MM.1S (cell line): ENCODE data around the gene CD300A.
"Not testable (repeated sequence)": the region's sequence is repeated elsewhere in the genome, so short reads cannot be mapped to it uniquely, and the experiment has no call there.

Experiments
- DNase-seq: peaks from one replicate; pipeline ENCODE4 v3.0.0-alpha.2; 2015
- H2AFZ ChIP-seq: fragments of 300-600 bp; sonication (generic); 2 replicates; pipeline ENCODE4 v1.6.0; 2016; ENCODE audit warnings: antibody characterized with exemption, low read length
- H3F3A ChIP-seq: fragments of 300-600 bp; sonication (generic); 2 replicates; pipeline ENCODE4 v1.6.1; 2016; ENCODE audit warnings: mild to moderate bottlenecking, antibody characterized with exemption, low read length, moderate library complexity, mixed read lengths; ENCODE audit not compliant: insufficient read depth
- H3K27ac ChIP-seq: fragments of 300-600 bp; sonication (generic); 2 replicates; pipeline ENCODE4 v1.5.1; 2016; ENCODE audit warnings: mild to moderate bottlenecking, low read length
- H3K27me3 ChIP-seq: fragments of 300-600 bp; sonication (generic); replicated peaks from 2 replicates; pipeline ENCODE4 v1.6.0; 2016; ENCODE audit warnings: low read length; ENCODE audit not compliant: insufficient read depth
- H3K36me3 ChIP-seq: fragments of 300-600 bp; sonication (generic); replicated peaks from 2 replicates; pipeline ENCODE4 v1.6.1; 2016; ENCODE audit warnings: mild to moderate bottlenecking, low read length, mixed read lengths; ENCODE audit not compliant: insufficient read depth
- H3K4me1 ChIP-seq: fragments of 300-600 bp; sonication (generic); 2 replicates; pipeline ENCODE4 v1.6.1; 2016; ENCODE audit warnings: low read length, mixed read lengths
- H3K4me2 ChIP-seq: fragments of 300-600 bp; sonication (generic); 2 replicates; pipeline ENCODE4 v1.6.0; 2016; ENCODE audit warnings: low read depth, low read length
- H3K4me3 ChIP-seq: fragments of 300-600 bp; sonication (generic); 2 replicates; pipeline ENCODE4 v1.5.1; 2016; ENCODE audit warnings: low read length, mixed read lengths
- H3K79me2 ChIP-seq: fragments of 300-600 bp; sonication (generic); 2 replicates; pipeline ENCODE4 v1.6.1; 2016; ENCODE audit warnings: mixed run types, low read length, mixed read lengths
- H3K9ac ChIP-seq: fragments of 300-600 bp; sonication (generic); 2 replicates; pipeline ENCODE4 v1.6.1; 2016; ENCODE audit warnings: low read length, mixed read lengths
- H3K9me2 ChIP-seq: fragments of 300-600 bp; sonication (generic); replicated peaks from 2 replicates; pipeline ENCODE4 v1.6.1; 2016; ENCODE audit warnings: mild to moderate bottlenecking, low read length, mixed read lengths; ENCODE audit not compliant: insufficient read depth
- H3K9me3 ChIP-seq: fragments of 300-600 bp; sonication (generic); replicated peaks from 2 replicates; pipeline ENCODE4 v1.6.1; 2016; ENCODE audit warnings: mild to moderate bottlenecking, low read length, mixed read lengths; ENCODE audit not compliant: insufficient read depth
- H4K20me1 ChIP-seq: fragments of 300-600 bp; sonication (generic); 2 replicates; pipeline ENCODE4 v1.6.1; 2016; ENCODE audit warnings: mild to moderate bottlenecking, low read length, moderate library complexity, mixed read lengths; ENCODE audit not compliant: insufficient read depth
- EZH2 ChIP-seq: fragments of 300-600 bp; sonication (generic); optimal IDR thresholded peaks from 2 replicates; pipeline ENCODE3; 2017; ENCODE audit warnings: low read depth, mild to moderate bottlenecking, antibody characterized with exemption, low read length, mixed read lengths
- EZH2phosphoT487 ChIP-seq: fragments of 300-600 bp; sonication (generic); IDR thresholded peaks from 2 replicates; pipeline ENCODE4 v1.6.1; 2018; ENCODE audit warnings: antibody characterized with exemption, low read length
- TF ChIP-seq, protein P1 (sequence below): fragments of 300-600 bp; sonication (generic); IDR thresholded peaks from 2 replicates; pipeline ENCODE4 v1.5.1; 2016; ENCODE audit warnings: antibody characterized with exemption, low read length, mixed read lengths

The CD300A gene

DNA sequence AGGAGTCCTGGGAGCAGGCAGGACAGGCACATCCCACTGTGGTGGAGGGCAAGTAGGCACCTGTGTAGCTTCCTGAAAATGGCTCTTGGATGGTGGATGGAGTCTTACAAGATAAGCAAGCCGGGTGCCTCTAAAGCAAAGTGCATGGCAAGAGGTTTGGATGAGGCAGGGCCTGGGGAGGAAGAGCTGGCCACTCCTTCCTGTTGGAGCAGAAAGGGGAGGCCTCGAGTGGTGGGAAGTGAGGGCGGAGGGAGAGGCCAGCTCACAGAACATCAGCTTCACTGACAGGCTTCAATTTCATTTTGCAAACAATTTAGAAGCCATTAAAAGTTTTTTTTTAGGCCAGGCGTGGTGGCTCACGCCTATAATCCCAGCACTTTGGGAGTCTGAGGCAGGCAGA is 31.0 kb downstream of the CD300A start:
- no peaks in the 10 kb centered on the region for H3K9me2 ChIP-seq
- no peak overlapping the region for H3K27ac ChIP-seq
- H3K4me1 ChIP-seq: no peaks in the 10 kb centered on the region
- H3F3A ChIP-seq: no peaks in the 10 kb centered on the region
- no peak overlapping the region for H3K9ac ChIP-seq
- no peaks in the 10 kb centered on the region for H3K9me3 ChIP-seq
- no peaks in the 10 kb centered on the region for H3K36me3 ChIP-seq
- no peaks in the 10 kb centered on the region for H4K20me1 ChIP-seq
- no peak for DNase-seq
- H3K4me3 ChIP-seq: no peak overlapping the region
- no peak overlapping the region for H2AFZ ChIP-seq
- H3K79me2 ChIP-seq: no peaks in the 10 kb centered on the region
- peaks cover 50% of the 10 kb centered on the region for H3K27me3 ChIP-seq
- TF ChIP-seq EZH2phosphoT487: no peak
- TF ChIP-seq EZH2: no peak
- TF ChIP-seq, protein P1, sequence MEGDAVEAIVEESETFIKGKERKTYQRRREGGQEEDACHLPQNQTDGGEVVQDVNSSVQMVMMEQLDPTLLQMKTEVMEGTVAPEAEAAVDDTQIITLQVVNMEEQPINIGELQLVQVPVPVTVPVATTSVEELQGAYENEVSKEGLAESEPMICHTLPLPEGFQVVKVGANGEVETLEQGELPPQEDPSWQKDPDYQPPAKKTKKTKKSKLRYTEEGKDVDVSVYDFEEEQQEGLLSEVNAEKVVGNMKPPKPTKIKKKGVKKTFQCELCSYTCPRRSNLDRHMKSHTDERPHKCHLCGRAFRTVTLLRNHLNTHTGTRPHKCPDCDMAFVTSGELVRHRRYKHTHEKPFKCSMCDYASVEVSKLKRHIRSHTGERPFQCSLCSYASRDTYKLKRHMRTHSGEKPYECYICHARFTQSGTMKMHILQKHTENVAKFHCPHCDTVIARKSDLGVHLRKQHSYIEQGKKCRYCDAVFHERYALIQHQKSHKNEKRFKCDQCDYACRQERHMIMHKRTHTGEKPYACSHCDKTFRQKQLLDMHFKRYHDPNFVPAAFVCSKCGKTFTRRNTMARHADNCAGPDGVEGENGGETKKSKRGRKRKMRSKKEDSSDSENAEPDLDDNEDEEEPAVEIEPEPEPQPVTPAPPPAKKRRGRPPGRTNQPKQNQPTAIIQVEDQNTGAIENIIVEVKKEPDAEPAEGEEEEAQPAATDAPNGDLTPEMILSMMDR: no peak
- H3K4me2 ChIP-seq: no peak overlapping the region

DNA sequence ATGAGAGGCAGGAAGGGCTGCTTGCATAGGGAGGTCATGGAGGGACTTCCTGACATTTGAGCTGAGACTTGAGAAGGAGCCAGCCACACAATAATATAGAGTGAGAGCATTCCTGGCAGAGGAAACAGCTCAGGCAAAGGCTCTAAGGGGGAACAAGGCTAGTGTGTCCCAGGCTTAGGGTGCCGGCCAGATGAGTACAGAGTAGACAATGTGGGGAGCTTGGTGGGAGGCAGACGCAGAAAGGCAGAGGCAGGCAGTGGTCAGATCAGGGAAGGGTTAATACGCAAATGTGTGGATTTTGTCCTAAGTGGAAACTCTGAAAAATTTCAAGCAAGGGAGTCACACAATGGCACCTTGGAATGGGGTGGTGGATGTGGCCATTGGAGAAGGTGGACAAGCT is 33.6 kb downstream of the CD300A start:
- H3K27ac ChIP-seq: no peak overlapping the region
- H3K36me3 ChIP-seq: no peaks in the 10 kb centered on the region
- peaks cover 67% of the 10 kb centered on the region for H3K27me3 ChIP-seq
- H4K20me1 ChIP-seq: no peaks in the 10 kb centered on the region
- no peak overlapping the region for H3K4me3 ChIP-seq
- TF ChIP-seq, protein P1: no peak
- TF ChIP-seq EZH2 (no peak), EZH2phosphoT487 (no peak)
- H2AFZ ChIP-seq: no peak overlapping the region
- H3K79me2 ChIP-seq: no peaks in the 10 kb centered on the region
- H3F3A ChIP-seq: no peaks in the 10 kb centered on the region
- H3K9ac ChIP-seq: no peak overlapping the region
- no peak for DNase-seq
- no peaks in the 10 kb centered on the region for H3K9me3 ChIP-seq
- no peaks in the 10 kb centered on the region for H3K4me1 ChIP-seq
- no peaks in the 10 kb centered on the region for H3K9me2 ChIP-seq
- H3K4me2 ChIP-seq: no peak overlapping the region

DNA sequence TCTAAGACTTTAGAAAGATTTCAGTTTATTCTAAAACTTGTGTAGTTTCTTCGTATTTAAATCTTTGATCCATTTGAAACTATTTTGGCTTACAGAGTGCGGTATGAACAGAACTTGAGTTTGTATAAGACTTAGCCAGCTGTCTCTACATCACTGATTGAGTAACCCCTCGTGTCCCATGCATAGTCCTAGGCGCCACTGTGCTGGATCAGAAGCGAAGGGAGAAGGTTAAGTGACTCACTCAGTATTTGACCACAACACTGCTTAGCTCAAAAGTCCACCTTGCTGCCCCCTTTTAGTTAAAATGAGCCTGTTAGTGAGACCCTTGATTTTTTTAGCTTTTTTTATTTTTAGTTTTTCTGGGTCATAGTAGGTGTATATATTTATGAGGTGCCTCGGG is 36.4 kb downstream of the CD300A start:
- H3K4me1 ChIP-seq: no peaks in the 10 kb centered on the region
- H3K9me3 ChIP-seq: no peaks in the 10 kb centered on the region
- TF ChIP-seq, protein P1: no peak
- no peak for TF ChIP-seq EZH2phosphoT487
- no peak for TF ChIP-seq EZH2
- H3K4me3 ChIP-seq: no peak overlapping the region
- H3K36me3 ChIP-seq: no peaks in the 10 kb centered on the region
- H3K4me2 ChIP-seq: no peak overlapping the region
- H3K27me3 ChIP-seq: peaks cover 75% of the 10 kb centered on the region
- no peaks in the 10 kb centered on the region for H3F3A ChIP-seq
- no peak overlapping the region for H2AFZ ChIP-seq
- no peaks in the 10 kb centered on the region for H3K9me2 ChIP-seq
- DNase-seq: no peak
- H3K9ac ChIP-seq: no peak overlapping the region
- no peaks in the 10 kb centered on the region for H3K79me2 ChIP-seq
- H4K20me1 ChIP-seq: no peaks in the 10 kb centered on the region
- no peak overlapping the region for H3K27ac ChIP-seq

DNA sequence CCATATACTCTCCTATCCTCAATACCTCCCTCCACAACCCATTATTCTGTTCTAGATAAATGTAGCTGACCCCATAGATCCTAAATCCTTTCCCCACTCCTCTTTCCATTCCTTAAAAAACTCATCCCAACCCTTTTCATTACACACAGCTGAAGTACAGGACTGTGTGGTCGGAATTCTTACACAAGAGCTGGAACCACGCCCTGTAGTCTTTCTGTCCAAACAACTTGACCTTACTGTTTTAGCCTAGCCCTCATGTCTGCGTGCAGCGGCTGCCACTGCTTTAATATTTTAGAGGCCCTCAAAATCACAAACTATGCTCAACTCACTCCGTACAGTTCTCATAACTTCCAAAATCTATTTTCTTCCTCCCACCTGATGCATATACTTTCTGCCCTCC is 37.5 kb downstream of the CD300A start:
- not testable (repeated sequence) for H3K9me2 ChIP-seq, H3K79me2 ChIP-seq, H3K4me2 ChIP-seq, H2AFZ ChIP-seq, H3K4me1 ChIP-seq, DNase-seq, H3K27ac ChIP-seq, H3K9me3 ChIP-seq, H3K9ac ChIP-seq, H4K20me1 ChIP-seq, H3K36me3 ChIP-seq, H3F3A ChIP-seq, H3K4me3 ChIP-seq
- H3K27me3 ChIP-seq: peaks cover 79% of the 10 kb centered on the region
